ENCODE measurements around the gene COL24A1.

The COL24A1 gene

DNA sequence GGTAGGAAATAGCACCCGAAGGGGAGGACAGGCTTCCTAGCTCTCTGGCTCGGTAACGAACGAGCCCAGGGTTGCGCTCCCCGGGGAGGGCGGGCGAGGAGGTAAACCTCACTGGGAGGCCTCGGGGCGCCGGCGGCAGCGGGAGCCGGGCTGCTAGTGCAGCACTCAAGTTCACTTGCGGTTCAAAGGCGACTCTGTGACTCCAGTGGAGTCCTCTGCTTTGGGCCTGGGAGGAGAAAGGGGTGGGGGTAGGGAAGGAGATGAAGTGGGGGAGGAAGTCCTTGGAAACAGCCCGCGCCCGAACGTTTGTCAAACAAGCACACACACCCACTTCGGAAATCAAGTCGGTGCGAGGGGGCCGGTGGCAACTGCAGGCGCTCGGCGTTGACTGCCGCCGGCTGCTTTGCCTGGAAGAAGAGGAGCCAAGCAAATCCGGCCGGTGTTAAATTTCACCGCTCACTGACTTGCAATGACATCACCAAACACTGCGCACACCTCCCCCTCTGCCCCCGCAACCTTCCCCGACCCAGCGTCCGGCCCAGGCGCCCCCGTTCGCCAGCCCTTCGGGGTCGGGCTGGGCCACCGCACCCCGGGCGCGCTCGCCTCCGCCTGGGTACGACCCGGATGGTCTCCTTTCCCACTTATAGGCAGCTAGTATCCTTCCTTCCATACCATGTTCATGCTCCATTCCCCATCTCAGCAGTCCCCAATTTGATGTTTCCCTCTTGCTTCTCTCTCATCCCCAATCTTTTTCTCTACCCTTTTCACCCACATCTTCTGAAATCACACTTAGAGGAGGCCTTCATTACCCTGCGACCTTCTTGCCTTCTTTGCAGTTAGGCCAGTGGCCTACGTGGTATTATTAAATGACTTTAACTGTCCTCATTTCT, at the start of gene COL24A1:
COL24A1 (minus strand) TSS at position 207 of the 890 bp plus-strand sequence. CDS start 376 bp downstream, outside the sequence.
- no peak for DNase-seq (ENCODE audit: low spot score)

DNA sequence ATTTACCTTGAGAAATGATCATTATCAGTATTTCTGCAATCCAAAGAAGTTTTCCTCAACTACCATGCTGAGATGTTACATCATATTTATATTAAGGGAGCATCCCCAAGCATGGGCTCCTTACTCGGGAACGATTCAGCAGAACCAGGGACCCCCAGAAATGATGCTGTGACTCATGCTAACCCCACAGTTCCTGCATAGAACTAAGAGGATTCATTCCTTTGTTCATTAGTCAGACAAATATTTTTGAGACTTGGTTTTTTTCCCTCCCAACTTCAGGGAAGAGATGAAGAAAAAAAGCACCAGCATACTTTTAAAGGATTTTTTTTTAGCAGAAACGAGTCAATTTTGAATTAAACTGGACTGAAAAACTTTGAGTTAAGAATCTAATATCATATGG, 49.2 kb upstream of the COL24A1 start:
- DNase-seq (ENCODE audit: low spot score) = no peak

DNA sequence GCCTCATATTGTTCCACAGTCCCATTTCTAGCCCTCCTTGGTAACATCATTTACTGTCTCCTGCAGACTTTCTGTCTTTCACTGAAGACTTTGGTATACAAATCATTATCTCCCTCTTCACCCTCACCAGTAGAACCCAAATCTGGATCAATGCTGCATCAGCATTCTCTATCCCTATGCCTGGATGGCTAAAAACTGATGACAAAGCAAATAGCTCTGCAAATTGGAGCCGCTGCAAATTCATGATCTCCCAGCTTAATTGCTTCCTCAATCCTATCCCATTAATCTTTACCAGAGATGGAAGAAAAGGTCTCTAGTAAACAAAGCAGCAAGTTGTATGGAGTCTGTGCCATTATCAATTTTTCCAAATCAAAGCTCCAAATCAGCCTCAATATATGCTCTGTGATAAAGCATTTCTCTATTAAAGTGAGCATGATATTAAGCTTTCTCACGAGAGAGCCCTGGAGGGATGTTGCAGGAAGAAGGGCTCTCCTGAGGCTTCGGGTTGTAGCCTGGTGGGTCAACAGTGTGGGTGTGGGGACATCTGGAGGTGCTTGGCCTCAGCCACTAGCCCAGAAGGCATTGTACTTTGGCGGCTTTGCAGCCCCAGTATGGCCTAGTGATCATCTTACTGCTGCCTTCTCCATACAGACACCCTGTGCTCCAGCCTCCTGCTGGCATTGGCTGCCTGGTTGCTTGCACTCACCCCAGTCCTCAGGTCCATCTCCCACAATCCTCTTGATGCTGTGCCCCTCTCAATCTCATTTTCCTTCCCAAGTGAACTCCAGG, 46.2 kb upstream of the COL24A1 start:
- DNase-seq (ENCODE audit: low spot score) = no peak

DNA sequence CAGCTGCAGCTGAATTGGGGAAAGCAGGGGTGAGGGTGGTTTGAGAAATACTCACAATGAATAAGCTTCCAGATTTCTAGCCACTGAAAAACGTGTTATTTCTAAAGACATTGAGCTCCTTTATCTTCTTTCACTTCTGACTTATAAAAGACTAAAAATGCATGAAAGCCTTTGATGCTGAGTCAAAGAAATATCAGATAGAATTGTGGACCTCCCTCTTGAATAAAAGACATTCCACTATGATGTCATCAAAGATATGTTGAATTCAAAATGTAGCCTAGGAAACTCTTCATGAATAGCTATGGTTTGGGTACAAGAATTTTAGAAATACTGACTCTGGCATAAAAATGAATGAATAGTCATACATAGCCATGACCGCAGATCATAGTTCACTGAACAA, 44.7 kb upstream of the COL24A1 start:
- no peak for DNase-seq (ENCODE audit: low spot score)

DNA sequence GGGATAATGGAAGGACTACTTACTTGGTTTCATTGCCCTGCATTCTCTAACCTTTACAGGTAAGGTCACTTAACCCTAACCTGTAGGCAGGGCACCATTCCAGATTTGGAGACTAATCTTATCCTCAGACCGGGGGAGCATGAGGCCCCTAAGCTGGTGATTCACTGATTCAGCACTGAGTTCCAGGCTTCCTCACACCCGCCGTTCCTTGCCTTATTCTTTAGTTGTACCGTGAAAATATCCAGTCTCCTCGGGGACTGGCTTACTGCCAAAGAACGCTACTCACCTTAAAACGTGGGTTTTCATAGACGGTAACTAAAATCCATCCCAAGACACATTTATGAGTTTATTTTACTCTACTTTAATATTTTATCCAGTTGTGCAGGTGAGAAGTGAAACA, 44.3 kb upstream of the COL24A1 start:
- no peak for DNase-seq (ENCODE audit: low spot score)

DNA sequence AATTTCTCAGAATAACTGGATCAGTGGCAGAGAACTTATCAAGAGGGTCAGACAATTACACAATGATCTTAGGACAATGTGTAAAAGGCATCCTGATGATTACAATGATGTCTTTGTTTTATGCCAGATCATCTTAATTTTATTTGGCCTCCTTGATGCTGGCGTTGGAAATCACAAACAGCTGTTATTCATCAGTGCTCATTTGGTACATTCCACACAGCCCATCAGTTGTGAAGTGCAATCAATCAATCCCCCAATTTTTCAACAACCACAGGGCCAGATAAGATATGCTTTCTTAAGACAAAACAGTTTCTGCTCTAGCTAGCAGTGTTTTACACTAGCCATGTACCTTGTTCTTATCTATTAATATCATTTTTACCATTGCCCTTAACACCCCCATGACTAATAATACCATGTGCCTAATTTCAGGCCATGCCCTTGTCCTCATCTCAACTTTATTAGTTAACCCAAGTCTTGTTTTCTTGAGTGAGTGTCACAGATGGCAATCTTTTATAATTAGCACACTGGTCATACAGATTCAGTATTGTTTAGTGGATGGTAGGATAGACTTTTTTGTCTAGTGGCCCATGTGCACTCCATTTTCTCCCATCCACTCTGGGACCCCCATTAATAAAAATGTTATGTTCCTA, 40.8 kb upstream of the COL24A1 start:
- DNase-seq (ENCODE audit: low spot score) = no peak

DNA sequence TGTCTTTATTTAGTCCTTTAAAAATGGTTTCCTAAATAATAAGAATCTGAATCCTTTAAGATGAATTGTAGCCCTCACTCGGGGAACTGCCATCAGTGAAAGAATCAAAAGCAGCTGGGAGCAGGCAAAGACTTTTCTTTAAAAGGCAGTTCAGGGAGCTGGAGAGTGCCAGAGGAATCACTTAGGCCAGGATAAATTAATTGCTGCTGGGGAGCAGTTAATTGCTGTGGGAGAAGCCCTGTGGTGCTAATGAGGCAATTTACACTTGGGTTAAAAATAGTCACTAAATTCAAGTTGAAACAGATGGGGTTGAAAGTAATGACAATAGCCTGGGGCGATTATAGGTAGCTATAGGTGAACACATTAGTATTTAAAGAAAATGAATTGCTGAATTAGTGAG, 38.7 kb upstream of the COL24A1 start:
- no peak for DNase-seq (ENCODE audit: low spot score)

DNA sequence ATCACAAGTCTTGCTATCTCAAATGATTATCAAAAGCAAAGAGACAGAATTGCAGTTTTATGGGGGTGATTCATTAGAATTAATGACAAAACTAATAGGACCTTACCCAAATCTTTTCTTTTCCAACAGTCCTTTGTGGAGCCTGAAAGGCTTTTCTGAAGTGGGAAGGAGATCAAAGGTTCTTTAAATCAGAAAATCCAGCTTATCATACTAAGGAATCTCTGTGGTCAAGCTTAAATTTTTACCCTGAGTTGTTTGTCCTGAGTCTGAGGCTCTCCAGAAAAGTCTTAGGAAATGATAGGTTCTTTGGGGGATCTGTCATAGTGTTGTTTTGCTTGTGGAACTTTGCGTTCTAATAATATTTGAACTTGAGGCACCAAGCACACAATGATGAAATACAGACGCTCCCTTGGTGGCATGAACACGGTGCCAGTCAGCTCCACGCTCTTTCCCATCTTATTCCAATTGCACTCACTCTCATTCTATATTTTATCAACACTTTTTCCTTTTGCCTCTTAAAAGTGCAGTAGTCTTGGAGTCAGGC, 38.0 kb upstream of the COL24A1 start:
- no peak for DNase-seq (ENCODE audit: low spot score)

DNA sequence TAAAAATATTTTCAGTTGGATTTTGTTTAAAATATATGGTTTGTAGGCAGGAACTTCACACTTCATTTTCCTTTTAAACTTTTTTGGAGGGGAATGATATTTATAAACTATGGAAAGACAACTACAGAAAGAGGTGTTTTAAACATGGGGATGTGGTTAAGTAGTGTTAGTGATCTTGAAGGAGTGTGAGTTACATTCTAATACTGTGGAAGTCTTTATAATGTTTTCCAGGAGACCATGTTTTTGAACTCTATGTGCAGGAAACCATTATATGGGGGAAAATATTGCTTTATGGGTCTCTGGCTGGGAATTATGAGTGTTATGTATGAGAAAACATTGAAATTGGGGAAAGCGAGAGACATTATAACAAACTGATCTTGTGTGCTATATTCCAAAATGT, 35.8 kb upstream of the COL24A1 start:
- DNase-seq (ENCODE audit: low spot score) = no peak

DNA sequence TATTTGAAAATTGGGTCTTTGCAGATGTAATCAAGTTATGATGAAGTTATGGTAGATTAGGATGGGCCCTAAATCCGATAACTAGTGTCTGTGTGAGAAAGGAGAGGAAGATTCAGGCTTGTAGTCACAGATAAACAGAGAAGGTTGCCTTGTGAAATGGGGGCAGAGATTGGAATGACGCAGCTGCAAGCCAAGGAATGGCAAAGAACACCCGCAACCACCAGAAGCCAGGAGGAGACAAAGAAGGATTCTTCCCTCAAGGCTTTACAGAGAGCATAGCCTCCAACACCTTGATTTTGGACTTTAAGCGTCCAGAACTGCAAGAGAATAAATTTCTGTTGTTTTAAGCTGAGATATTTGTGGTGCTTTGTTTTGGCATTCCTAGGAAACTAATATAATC, 35.4 kb upstream of the COL24A1 start:
- no peak for DNase-seq (ENCODE audit: low spot score)

DNA sequence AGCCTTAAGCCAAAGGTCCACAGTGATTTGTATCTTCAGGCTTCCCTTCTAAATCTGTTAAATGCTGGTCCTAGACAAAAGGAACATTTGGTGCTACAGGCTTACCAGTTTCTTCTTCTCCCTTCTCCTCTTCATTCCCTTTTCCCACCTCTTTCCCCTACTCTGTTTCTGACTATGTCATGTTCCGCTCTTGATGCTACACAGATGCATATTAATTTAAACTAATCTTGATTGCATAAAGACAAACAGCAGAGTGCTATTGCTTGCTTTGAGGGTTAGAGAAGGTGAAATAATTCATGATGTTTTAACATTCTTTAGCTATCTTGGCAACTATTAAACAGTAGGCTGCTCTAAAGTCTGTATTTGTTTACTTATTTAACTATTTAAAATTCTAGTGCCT, 34.3 kb upstream of the COL24A1 start:
- DNase-seq (ENCODE audit: low spot score) = no peak

DNA sequence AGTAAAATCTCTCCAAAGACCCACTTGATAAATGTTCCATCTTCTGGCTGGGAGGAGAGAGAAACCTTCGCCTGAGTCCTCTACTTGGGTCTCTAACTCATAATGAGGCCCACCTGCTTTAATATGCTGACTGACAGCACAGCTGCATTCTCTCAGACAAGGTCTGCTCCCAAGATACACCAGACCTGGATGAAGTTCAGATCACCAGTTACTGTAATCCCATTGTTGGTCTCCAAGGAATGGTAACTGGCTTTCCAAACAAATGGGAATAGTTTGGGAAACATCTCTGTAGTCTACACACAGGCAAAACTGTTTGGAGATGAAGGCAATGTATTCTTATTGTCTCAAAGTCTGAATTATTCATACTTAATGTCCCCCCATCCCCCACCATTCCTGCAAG, 27.9 kb upstream of the COL24A1 start:
- DNase-seq (ENCODE audit: low spot score) = no peak

DNA sequence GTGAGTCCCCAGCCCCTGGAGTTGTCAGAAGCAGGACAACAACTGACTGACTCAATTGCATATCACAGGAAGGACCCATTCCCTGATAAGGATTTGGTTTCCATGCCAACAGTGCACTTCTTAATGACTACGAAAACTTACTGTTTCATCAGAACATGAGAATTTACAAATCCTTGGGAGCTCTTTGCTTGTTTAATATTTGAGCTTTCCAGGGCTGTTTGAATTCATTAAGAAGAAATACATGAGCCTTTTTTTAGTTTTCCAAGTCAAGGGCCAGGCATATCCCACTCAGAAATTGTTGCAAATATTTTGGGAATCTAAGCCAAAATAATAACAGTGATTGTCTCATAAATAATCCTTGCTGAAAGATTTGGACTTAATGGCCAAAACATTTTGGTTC, 27.2 kb upstream of the COL24A1 start:
- DNase-seq (ENCODE audit: low spot score) = no peak

DNA sequence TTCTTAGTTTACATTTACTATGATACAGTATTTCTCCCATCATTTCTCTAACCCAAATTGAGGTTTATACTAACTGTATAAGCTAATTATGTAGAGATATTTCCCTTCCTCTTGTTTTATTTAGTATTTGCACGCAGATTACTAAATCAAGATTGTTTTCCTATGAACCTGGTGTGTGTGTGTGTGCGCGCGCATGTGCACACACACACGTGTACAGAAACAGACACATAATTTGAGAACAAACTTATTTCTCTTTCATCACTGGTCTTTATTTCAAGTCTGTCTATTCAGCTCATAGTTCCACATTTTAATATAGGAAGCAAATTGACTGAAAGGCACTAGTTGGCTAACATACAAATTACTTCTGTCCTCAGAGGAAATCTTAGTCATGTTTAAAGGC, 19.7 kb upstream of the COL24A1 start:
- DNase-seq (ENCODE audit: low spot score) = no peak

DNA sequence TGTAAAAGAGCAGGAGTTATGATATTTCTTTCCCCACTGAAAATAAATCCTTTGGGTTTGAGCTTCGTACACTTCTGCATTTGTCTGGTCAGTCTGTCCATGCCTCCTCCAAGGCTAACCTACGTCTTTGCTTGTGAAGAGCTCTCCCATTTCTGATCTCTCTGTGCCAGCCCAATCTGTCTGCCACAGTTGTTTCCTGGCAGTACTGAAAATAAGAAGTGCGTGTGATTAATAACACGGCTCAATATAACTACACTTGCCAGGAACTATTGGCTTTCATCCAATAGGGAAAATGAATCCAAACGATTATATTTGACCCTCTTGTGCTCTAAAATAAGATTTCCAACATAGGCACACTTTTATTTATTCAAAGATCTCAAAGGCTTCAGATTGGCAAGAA, 19.2 kb upstream of the COL24A1 start:
- DNase-seq (ENCODE audit: low spot score) = no peak

DNA sequence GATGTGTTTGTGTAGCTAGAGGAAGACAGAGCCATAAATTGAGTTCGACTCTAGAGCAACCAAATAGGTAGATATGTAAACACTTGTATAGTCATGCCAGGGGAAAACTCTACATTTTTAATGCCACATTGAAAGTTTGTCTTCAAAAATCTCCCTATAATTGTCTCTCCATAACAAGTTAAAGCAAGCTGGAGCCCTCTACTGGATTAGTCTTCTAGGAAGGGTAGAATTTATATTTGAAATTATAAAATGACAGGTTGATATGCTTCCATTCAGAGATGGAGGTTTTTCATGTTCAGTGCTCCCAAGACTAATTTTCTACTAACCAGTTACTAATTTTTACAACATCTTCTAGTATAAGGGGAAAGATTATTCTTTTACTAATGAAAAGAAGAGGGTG, 13.1 kb upstream of the COL24A1 start:
- DNase-seq (ENCODE audit: low spot score) = no peak

DNA sequence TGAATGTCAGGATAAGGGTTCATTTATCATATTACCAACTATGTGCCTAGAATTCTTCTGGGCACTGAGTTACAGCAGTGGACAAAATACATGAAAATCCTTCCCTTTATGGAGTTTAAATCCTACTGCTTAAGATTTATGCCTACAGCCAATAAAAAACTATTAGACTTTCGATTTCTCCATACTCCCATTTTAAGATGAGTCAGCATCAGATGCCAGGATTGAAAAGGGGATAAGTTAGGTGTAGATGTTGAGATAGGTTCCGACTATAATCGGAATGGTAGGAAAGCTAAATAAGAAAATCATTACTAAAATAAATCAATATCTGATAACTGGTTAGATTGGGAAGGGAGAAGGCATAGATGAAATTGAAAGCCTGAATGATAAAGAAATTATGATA, 3.2 kb upstream of the COL24A1 start:
- no peak for DNase-seq (ENCODE audit: low spot score)

DNA sequence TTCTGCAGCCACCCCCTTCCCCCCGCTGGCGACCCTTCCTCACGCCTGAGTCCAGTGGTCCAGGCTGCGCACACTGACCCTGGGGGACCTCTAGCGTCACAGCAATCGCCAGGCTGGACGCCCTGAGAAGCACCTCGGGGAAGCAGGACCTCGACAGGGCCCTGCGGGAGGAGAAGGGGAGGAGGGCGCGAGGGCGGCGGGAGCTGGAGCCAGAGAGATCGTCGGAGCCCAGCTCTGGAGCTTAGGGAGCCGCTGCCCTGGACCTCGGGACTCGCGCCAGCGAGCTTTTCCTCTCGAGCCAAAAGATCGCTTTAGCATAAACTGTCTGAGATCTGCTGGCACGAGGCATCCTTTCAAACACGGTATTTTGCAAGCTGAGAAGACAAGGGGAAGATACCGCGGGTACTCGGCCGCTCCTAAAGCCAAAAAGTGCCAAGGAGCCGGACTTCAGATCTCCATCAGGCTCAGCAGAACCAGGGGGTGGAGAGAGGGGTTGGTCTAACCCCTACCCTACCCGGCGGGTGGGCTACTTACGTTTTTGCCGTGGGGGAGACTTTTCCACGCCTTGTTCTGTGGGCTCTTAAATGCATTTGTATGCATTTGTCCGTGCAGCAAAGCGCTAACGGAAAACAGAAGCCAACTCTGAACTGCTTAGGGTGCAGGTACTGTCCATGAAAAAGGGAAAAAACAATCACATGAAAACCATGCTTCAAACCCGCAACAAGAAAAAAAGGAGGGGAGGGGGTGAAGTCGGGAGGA, 586 bp downstream of the COL24A1 start:
- DNase-seq (ENCODE audit: low spot score) = no peak

DNA sequence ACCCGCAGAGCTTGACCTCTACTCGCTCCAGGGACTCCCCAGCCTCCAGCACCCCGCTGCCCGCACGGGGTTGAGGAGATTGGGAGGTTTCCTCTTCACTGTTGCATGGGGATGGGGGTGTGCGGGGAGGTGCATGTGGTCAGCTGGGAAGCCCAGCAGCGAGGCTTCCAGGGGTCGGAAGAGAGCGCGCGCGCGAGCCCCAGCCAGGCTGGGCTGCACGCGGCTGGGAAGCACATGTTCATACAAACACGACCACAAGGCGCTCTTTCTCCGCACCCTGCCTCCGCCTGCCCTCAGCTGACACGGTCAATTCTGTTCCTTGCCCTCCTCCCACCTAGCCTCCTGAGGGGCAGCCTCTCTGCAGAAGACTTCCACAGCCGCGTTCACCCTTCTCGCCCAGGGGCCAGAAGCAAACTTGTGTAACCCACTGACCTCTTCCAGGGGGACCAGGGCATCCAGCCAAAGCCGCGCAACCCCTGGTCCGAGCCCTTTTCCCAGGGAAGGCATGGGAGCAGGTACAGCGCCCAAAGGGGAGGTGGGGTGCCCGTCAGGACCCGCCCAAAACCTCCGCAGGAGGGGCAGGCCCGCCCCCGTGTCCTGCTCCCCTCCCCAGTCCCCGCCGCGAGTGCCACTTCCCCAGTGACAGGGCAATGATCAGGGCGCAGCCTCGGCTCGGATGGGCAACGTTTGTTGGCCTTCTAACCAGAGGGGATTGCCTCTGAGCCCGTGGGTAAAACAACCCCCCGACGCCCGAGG, 1.3 kb downstream of the COL24A1 start:
- DNase-seq (ENCODE audit: low spot score) = no peak

DNA sequence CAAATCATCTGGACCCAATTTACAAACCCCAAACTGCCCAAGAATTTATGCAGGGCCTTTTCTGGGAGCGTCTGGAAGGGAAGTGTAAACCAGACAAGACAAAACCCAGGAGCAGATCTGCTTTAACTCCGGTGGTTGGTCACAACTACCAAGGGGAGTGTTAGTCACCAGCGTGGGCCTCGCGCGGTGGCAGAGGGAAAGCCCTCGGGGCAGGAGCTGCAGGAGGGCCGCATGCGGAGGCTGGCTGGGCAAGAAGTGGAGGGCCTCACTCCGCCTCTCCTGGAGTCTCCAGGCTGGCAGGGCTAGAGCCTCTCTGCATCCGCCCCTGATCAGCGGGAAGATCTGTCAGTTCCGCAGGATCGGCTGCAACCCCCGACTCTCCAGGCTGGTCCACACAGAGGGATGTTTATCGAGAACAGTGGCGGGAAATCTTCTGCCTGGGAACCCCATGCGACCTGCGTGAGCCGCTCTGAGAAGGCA, 2.0 kb downstream of the COL24A1 start:
- DNase-seq (ENCODE audit: low spot score) = no peak

DNA sequence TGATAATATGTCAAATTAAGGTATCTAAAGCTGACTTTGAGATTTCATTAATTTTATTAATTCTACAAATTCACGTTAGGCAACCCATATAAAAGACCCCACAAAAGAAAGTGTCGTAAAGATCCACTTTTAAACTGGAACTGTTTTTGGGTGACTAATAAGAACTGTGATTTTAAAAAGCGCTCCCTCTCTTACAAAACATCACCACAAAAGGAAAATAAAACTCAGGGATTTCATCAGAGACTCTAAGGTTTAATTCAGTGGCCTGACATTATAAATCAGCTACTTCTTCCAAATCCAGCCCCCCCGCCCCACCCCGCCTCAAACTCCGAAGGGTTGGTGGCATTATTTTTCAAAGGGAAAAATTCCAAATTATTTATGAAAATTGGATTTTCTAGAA, 2.7 kb downstream of the COL24A1 start:
- DNase-seq (ENCODE audit: low spot score) = no peak

Measured in HuH-7.5 (cell line).